Smooth muscle cell of the brain vasculature (primary cell): Measurements from ENCODE around the gene KLHL3.

Source experiments
- DNase-seq: peaks from one replicate; pipeline ENCODE4 v3.0.0-alpha.2; 2012; ENCODE audit warnings: low read depth, low spot score

KLHL3 gene

DNA sequence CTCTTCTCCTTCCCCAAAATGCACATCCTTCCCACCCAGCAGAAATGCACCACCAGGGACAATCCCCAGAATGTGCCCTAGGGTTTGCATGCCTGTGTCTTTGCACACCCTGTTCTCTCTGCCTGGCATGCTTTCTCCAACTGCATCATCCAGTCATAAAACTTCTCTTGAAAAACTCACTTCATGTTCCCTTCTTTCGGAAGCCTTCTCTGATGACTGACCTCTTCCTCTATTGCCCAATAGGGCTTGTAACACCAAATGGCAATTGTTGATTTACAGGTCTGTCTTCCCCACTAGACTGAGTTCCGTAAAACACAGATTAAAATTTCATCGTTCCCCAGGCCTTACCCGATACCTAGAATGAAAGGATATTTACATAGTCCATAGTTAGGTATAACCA lies 153.7 kb downstream of the KLHL3 start:
- DNase-seq, result no peak

DNA sequence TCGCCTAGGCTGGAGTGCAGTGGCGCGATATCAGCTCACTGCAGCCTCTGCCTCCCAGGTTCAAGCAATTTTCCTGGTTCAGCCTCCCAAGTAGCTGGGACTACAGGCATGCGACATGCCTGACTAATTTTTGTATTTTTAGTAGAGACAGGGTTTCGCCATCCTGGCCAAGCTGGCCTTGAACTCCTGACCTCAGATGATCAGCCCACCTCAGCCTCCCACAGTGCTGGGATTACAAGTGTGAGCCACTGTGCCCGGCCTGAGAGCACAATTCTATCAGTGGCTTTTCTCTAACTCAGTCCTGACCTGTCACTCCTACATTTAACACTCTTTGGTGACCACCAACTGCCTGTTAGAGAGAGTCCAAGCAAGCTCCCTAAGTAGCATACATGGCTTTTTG lies 154.1 kb downstream of the KLHL3 start:
- no peak for DNase-seq

DNA sequence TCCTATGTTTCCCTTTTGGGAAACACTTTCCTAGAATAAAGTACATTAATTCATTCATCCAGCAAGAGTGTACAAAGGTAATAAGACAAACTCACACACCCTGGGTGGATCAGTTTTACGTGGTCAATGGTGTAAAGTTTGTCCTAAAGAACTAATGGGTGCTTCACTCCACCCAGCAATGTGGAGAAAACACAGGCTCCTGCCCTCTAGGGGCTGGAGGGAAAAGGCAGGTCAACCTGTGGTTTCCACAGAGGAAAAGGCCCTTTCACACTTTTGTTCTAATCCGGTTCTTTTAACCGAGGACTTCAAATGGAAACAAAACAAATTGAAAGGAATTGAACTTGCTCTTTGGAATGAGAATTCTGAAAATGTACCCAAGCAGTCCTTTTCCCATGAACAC lies 155.9 kb downstream of the KLHL3 start:
- no peak for DNase-seq

DNA sequence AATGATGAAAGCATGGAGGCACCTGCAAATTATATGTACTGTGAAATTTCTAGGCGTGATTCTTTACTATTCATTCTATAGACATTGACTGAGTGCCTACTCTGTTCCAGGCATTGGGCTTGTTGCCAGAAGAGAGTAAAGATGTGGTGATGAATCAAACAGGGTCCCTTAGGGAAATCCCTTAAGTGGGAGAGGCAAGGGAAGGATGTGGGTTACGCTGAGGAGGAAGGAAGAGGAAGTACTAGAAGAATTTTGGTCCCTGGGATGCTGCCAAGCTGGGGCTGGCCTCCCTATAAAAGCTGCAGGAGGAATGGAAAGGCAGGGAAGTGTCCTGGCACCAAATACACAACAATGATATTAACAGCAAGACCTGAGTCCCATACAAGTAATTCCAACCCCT lies 160.0 kb downstream of the KLHL3 start:
- no peak for DNase-seq

DNA sequence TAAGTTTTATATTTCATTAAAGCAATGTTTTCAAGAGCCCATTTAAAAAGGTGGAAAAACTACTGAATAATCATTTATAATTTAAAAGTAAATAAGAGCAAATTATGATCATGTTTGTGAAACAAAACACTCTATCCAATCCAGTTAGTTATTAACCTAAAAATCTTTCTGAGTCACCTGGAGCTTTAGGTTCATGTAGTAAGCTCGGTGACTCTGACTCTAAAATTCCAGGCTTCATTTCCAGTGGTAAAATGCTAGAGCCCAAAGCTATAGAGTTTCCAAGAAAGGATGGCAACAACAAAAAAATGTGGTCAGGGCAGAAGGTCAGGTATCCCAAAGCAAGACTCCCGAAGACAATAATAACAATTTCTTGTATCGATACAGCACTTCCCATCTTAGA lies 160.7 kb downstream of the KLHL3 start:
- DNase-seq, result no peak

DNA sequence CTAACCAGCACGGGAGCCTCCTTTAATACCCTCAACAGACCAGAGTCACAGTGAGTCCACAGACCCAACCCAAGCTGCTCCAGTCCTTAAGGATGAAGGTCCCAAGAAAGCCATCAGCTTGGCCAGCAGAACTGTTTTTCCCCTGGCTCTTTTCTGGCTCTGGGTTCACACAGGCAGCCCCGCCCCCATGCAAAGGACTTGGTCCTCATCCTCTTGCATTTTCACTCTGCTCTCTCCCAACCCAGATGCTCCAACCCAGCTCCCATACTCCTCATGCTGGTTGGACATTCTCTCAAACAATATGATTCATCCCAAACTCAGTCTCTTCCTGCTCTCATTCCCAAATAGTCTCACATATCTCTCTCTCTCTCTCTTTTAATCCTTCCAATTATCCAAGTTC lies 162.5 kb downstream of the KLHL3 start:
- no peak for DNase-seq

DNA sequence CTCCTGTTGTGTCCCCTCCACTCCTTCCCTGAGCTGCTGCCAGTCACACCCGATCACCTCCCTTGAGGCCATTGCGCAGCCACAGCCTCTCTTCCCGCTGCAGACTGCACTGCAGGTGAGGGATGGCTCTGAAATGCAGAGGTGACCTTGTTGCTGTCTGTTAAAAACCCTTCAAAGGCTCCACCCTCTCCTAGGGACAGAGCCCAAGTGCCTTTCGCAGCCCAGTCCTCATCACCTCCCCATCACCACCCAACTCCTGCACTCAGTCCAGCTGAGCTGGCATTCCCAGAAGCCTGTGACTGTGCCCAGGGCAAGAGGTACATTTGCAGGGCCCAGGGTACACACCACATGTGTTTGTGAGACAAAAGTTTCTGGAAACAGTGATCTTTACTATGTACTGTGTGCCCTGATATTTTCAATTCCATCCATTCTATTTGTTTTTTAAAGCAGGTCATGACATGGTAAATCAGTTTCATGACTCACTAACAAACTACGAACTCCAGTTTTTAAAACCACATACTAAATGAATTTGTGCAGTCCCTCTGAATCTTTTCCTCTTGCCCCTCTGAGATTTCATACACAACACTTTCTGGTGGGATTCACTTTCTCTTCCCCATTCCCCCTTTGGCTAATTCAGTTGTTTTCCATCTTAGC lies 163.7 kb downstream of the KLHL3 start:
- no peak for DNase-seq

DNA sequence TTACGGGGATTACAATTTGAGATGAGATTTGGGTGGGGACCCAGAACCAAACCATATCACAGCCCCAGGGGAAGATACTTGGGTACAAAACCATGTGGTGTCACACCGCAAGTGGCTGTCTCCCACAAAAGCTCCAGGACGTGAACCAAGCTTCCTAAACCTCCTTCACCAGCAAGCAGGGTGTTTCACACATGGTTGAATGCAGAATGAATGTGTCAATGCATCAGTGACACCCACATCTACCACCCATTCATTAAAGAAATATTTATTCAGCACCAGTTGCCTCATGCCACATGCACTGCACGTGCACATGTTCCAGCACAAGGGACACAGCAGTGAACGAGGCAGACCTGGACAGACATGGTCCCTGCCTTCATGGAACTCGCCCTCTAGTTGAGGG lies 165.8 kb downstream of the KLHL3 start:
- no peak for DNase-seq
